Inferior parietal cortex (tissue), 1 donor: Measurements from ENCODE around the gene STX2.
A peak's percentile ranks its signal among the peaks of the same experiment; 100 is the strongest.
"Not testable (repeated sequence)": the region's sequence is repeated elsewhere in the genome, so short reads cannot be mapped to it uniquely, and the experiment has no call there.

ENCODE experiments used
- DNase-seq: peaks from one replicate; pipeline ENCODE4 v3.0.0-alpha.2; 2016; ENCODE audit errors: extremely low spot score

Gene STX2

GRCh38 chr12:130800312-130800711, 38.7 kb downstream of the STX2 start:
- no peak for DNase-seq

GRCh38 chr12:130799051-130799450, 40.0 kb downstream of the STX2 start:
- no peak for DNase-seq

- no peak for DNase-seq
Measured at GRCh38 chr12:130796985-130797686, 41.9 kb downstream of the STX2 start.

- no peak for DNase-seq
Measured at GRCh38 chr12:130795906-130796305, 43.1 kb downstream of the STX2 start.

- DNase-seq: no peak
Measured at GRCh38 chr12:130793554-130793849, 45.5 kb downstream of the STX2 start.

GRCh38 chr12:130792821-130793553, 46.1 kb downstream of the STX2 start:
- DNase-seq: no peak

- no peak for DNase-seq
Measured at GRCh38 chr12:130791629-130792028, 47.4 kb downstream of the STX2 start.

GRCh38 chr12:130788515-130788914, 50.5 kb downstream of the STX2 start:
- no peak for DNase-seq

GRCh38 chr12:130787445-130788410, 51.3 kb downstream of the STX2 start:
- no peak for DNase-seq

GRCh38 chr12:130787041-130787440, 52.0 kb downstream of the STX2 start:
- DNase-seq: no peak

- DNase-seq: no peak
Measured at GRCh38 chr12:130783110-130783715, 55.8 kb downstream of the STX2 start.

- not testable (repeated sequence) for DNase-seq
Measured at GRCh38 chr12:130782245-130782644, 56.8 kb downstream of the STX2 start.

GRCh38 chr12:130780880-130781575, 58.0 kb downstream of the STX2 start:
- DNase-seq: no peak

- no peak for DNase-seq
Measured at GRCh38 chr12:130780325-130780724, 58.7 kb downstream of the STX2 start.

GRCh38 chr12:130778776-130779175, 60.3 kb downstream of the STX2 start:
- no peak for DNase-seq

- DNase-seq: no peak
Measured at GRCh38 chr12:130776857-130777339, 62.2 kb downstream of the STX2 start.

GRCh38 chr12:130775953-130776856, 62.8 kb downstream of the STX2 start:
- peak; percentile 54 for DNase-seq

- DNase-seq: no peak
Measured at GRCh38 chr12:130770413-130771028, 68.5 kb downstream of the STX2 start.

- DNase-seq: no peak
Measured at GRCh38 chr12:130768120-130768519, 70.9 kb downstream of the STX2 start.

GRCh38 chr12:130766470-130766869, 72.6 kb downstream of the STX2 start:
- no peak for DNase-seq
